Measurements from ENCODE around the gene PEX26.

The PEX26 gene

DNA sequence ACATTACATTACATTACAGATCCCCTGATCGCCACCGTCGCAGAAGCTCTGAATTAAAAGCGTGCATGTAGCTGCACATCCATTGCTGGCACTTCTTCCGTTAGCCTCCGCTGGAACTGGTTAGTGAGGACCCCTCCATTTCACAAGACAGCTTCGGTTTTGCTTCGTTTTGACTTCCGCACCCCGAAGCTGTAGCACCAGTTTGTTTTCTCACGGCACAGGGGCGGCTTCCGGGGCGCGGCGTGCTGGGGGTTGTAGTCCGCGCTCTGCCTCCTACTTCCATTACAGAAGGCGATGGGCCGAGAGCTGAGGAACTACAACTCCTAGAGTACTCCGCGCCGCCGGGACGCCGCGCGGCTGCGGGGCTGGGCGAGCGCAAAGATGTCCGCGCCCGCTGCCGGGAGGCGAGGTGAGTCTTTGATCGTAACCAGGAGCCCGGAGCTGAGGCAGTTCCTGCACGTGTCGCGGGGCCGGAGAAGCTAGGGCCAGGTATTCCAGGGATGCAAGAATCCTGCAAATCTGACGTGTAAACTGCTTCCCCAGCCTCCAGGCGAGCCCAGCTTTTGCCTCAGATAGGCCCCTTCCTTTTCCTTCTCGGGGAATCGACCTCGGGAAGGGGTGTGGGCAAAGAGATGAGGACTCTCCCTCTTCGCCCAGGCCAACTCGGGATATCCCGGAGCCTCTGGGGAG, at the start of gene PEX26:
Gene PEX26, plus strand, starts transcription at position 352 of the 690 bp plus-strand sequence. CDS start 387 bp downstream, outside the sequence.
- peak; percentile 74 for DNase-seq (ENCODE audit: low read depth, low spot score)
- no peak for TF ChIP-seq EZH2 (IDR thresholded peaks at IDR 0.05)
- TF ChIP-seq POLR2AphosphoS5 (IDR thresholded peaks at IDR 0.05; ENCODE audit: borderline replicate concordance, low read depth, low read length), result peak; percentile 59; the same call in 1 of the 2 replicates
- H3K9me3 ChIP-seq (ENCODE audit: low read depth, low read length), result no peaks in the 10 kb centered on the region
- H3K9ac ChIP-seq (ENCODE audit: insufficient read length), result peak within 1 kb of the TSS; percentile 85
- H3K27ac ChIP-seq, result no peak within 1 kb of the TSS
- peaks cover 35% of the 10 kb centered on the region for H3K36me3 ChIP-seq (ENCODE audit: insufficient read depth, low read length)
- H3K4me3 ChIP-seq, result peak within 1 kb of the TSS; percentile 96

DNA sequence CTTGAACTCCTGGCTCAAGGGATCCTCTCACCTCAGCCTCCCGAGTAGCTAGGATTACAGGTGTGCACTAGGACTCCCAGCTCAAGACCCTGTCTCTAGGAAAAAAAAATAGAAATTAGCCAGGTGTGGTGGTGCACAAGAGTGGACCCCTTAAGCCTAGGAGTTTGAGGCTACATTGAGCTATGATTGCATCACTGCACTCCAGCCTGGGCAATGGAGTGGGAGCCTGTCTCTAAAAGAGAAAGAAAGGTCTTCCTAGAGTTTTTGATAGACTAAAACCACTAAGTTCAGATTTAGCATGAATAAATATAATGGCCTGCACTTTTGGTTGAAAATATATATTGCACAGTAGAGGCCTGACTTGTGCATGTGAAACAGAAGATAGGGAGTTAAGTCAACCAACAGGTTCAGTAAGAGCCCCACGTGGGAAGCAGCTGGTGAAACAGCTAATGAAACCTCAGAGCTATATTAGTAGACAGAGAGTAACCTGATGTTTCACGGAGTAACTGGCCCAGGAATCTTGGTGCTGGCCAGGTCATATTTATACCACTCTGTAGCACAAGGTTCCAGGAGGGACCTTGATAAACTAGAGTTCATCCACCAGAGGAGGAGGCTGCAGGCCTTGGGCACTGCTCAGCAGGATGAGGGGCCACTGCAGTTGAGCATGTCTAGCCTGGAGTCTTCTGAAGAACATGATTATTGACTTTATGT, 48.8 kb upstream of the PEX26 start:
- no peak overlapping the region for H3K4me3 ChIP-seq
- H3K9ac ChIP-seq (ENCODE audit: insufficient read length), result no peak overlapping the region
- H3K36me3 ChIP-seq (ENCODE audit: insufficient read depth, low read length), result no peaks in the 10 kb centered on the region
- no peak for DNase-seq (ENCODE audit: low read depth, low spot score)
- no peak overlapping the region for H3K27ac ChIP-seq
- no peaks in the 10 kb centered on the region for H3K9me3 ChIP-seq (ENCODE audit: low read depth, low read length)
- TF ChIP-seq POLR2AphosphoS5 (IDR thresholded peaks at IDR 0.05; ENCODE audit: borderline replicate concordance, low read depth, low read length) (no peak), EZH2 (IDR thresholded peaks at IDR 0.05) (no peak), FOXP2 (optimal IDR thresholded peaks at IDR 0.05; ENCODE audit: control extremely low read depth, extremely low read length, insufficient read depth) (no peak)

DNA sequence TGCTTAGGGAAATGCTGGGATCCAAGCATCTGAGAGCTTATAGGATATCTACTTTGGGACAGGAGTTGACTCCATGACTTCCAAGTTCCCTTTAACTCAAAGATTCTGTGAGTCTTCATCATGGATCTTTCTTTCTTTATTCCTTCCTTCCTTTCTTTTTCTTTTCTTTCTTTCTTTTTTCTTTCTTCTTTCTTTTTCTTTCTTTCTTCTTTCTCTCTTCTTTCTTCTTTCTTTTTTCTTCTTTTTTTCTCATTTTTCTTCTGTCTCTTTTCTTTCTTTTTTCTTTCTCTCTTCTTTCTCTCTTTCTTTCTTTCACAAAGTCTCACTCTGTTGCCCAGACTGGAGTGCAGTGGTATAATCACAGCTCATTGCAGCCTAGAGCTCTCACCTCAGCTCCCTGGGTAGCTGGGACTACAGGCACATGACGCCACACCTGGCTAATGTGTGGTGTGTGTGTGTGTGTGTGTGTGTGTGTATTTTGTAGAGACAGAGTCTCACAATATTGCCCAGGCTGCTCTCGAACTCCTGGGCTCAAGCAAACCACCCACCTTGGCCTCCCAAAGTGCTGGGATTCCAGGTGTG, 48.0 kb upstream of the PEX26 start:
- Histone ChIP-seq H3K4me3 (no peak overlapping the region), H3K9ac (ENCODE audit: insufficient read length) (no peak overlapping the region), H3K36me3 (ENCODE audit: insufficient read depth, low read length) (no peaks in the 10 kb centered on the region), H3K9me3 (ENCODE audit: low read depth, low read length) (no peaks in the 10 kb centered on the region), H3K27ac (no peak overlapping the region)
- TF ChIP-seq EZH2 (IDR thresholded peaks at IDR 0.05) (no peak), POLR2AphosphoS5 (IDR thresholded peaks at IDR 0.05; ENCODE audit: borderline replicate concordance, low read depth, low read length) (no peak), FOXP2 (optimal IDR thresholded peaks at IDR 0.05; ENCODE audit: control extremely low read depth, extremely low read length, insufficient read depth) (no peak)
- DNase-seq (ENCODE audit: low read depth, low spot score), result no peak

DNA sequence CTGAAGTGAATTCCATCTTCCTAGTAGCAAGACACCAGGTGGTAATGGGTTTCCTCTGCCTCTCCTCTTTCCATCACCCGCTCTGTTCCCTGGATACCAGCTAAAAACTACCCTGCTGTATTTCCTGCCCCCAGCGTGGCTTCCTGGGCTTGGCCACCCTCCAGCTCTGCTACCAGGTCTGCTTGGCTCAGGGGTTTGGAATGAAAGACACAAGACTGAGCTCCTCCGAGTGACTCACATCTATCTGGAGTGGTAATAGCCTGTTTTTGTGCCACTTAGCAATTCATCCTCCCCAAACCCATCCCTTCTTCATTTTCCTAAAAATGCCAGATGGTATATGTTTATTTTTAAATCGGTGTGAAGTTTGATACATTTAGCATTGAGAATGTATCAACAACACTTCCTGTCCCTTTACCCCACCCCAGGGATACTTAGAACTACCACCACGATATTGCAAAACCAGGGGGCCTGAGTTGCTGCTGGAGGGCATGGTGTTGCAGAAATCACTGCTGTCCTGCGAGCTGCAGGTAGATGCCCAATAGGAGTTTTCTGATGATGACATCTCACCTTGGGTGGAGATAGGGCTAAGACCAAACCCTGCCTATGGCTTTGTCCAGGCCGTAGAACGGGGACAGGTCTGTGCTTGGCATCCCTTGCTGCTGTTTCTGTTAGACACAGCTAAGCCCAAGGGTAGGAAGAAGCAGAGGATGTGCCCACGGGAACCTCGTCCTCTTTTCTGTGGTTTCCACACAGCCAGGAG, 45.9 kb upstream of the PEX26 start:
- H3K9ac ChIP-seq (ENCODE audit: insufficient read length), result no peak overlapping the region
- no peak for DNase-seq (ENCODE audit: low read depth, low spot score)
- TF ChIP-seq POLR2AphosphoS5 (IDR thresholded peaks at IDR 0.05; ENCODE audit: borderline replicate concordance, low read depth, low read length) (no peak), EZH2 (IDR thresholded peaks at IDR 0.05) (no peak), FOXP2 (optimal IDR thresholded peaks at IDR 0.05; ENCODE audit: control extremely low read depth, extremely low read length, insufficient read depth) (no peak)
- H3K4me3 ChIP-seq, result peak overlapping the region; percentile 19; the same call in 1 of the 2 replicates
- no peaks in the 10 kb centered on the region for H3K9me3 ChIP-seq (ENCODE audit: low read depth, low read length)
- no peaks in the 10 kb centered on the region for H3K36me3 ChIP-seq (ENCODE audit: insufficient read depth, low read length)
- H3K27ac ChIP-seq, result peak overlapping the region; percentile 69

DNA sequence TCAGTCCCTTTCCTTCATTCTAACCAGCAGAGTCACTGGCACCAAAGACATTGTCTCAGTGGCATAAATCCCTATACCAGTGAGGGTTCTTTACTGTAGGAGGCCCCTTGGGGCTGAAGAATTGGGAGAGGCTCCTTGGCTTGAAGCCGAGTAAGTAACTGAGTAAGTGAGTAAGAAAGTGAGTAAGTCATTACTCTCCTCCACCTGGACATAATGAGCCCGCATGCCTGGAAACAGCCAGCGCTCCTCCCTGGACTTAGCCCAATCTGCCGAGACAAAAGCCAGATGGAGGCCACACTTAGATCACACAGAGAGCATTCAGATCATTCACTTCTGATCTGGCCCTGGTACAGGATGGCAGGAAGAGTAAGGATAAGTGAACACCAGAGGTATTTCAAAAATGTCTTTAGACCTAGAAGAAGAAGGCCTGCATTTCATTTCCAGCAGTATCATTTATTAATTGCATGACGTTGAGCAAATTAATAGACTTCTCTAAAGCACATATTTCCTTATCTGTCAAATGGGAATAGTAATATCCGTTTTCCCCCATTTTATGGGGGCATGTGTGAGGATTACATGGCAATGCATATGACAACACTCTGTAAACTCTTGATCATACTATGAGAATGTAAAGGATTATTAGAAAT, 45.2 kb upstream of the PEX26 start:
- Histone ChIP-seq H3K36me3 (ENCODE audit: insufficient read depth, low read length) (no peaks in the 10 kb centered on the region), H3K4me3 (peak overlapping the region; percentile 19; the same call in 1 of the 2 replicates), H3K9me3 (ENCODE audit: low read depth, low read length) (no peaks in the 10 kb centered on the region), H3K27ac (peak overlapping the region; percentile 69), H3K9ac (ENCODE audit: insufficient read length) (no peak overlapping the region)
- TF ChIP-seq EZH2 (IDR thresholded peaks at IDR 0.05) (no peak), FOXP2 (optimal IDR thresholded peaks at IDR 0.05; ENCODE audit: control extremely low read depth, extremely low read length, insufficient read depth) (no peak), POLR2AphosphoS5 (IDR thresholded peaks at IDR 0.05; ENCODE audit: borderline replicate concordance, low read depth, low read length) (no peak)
- no peak for DNase-seq (ENCODE audit: low read depth, low spot score)

DNA sequence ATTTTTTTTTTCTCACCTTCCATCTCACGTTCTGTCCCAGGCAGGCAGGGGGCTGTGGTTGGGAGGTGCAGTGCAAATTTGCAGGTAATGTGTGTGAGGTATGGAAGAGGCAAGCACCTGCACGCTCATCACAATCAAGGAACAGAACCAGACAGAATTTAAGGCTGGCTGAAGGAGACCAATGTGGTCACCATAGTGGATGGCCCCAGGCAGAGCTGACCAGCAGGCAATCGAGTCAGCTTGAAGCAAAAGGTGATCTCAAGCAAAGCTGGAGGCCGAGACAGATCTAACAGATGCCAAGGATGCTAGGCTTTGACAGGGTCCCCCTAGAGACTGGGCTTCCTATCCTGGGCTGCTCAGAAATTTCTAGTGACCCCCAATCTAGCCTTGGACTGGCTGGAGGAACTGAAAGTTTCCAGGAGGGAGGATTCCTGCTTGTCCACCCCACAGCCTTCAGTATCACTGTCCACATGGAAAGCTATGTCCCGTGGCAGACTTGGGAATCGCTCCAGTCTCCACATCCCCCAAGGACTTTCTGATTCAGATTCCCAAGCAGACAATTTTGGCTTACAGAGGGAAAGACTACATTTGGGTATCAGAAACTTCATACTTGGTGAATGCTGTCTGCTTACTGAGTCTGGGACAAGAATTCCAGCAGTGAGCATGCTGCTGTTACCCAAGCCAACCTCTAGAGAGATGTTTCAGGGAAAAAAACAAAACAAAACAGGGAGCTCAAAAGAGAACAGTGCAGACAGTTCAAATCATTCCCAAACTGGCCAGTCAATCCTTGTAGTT, 44.4 kb upstream of the PEX26 start:
- Histone ChIP-seq H3K27ac (peak overlapping the region; percentile 15; the same call in 1 of the 2 replicates), H3K4me3 (no peak overlapping the region), H3K9ac (ENCODE audit: insufficient read length) (no peak overlapping the region), H3K9me3 (ENCODE audit: low read depth, low read length) (no peaks in the 10 kb centered on the region), H3K36me3 (ENCODE audit: insufficient read depth, low read length) (no peaks in the 10 kb centered on the region)
- DNase-seq (ENCODE audit: low read depth, low spot score), result no peak
- TF ChIP-seq FOXP2 (optimal IDR thresholded peaks at IDR 0.05; ENCODE audit: control extremely low read depth, extremely low read length, insufficient read depth), result no peak
- no peak for TF ChIP-seq EZH2 (IDR thresholded peaks at IDR 0.05)
- TF ChIP-seq POLR2AphosphoS5 (IDR thresholded peaks at IDR 0.05; ENCODE audit: borderline replicate concordance, low read depth, low read length), result no peak

DNA sequence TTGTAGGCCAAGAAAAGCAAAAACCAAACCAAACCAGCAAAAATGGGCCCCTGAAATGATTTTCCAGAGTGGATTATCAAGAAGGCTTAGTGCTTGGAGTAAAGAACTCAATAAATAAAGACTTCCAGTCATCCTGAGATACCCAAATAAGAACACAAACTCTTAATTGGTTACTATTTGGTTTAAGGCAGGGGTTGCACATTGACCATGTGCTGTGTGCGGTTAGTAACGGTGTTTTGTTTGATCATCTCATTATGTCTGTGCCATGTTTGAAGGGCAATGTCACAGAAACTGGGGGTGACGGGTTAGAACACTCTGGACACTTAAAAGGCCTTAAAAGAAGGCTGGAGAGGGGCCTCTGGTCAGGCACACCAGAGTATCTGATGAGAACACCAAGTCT, 43.7 kb upstream of the PEX26 start:
- TF ChIP-seq FOXP2 (optimal IDR thresholded peaks at IDR 0.05; ENCODE audit: control extremely low read depth, extremely low read length, insufficient read depth) (no peak), POLR2AphosphoS5 (IDR thresholded peaks at IDR 0.05; ENCODE audit: borderline replicate concordance, low read depth, low read length) (no peak), EZH2 (IDR thresholded peaks at IDR 0.05) (no peak)
- H3K9me3 ChIP-seq (ENCODE audit: low read depth, low read length), result no peaks in the 10 kb centered on the region
- no peak for DNase-seq (ENCODE audit: low read depth, low spot score)
- peak overlapping the region; percentile 15; the same call in 1 of the 2 replicates for H3K27ac ChIP-seq
- H3K9ac ChIP-seq (ENCODE audit: insufficient read length), result no peak overlapping the region
- no peak overlapping the region for H3K4me3 ChIP-seq
- H3K36me3 ChIP-seq (ENCODE audit: insufficient read depth, low read length), result no peaks in the 10 kb centered on the region
